Measurements from ENCODE around the gene PDIA4. TPM values are rescaled to one million over a fixed set of nuclear protein-coding genes. Genes with fewer than 3 reads are reported as not detected.
A peak's percentile ranks its signal among the peaks of the same experiment; 100 is the strongest.

Gene PDIA4
- total and polyA plus RNA-seq, 11 donors: 8.4 to 84.4 (median 33.1) TPM

- 50 to 92% (median 83%) methylated on average over 2 to 3 of the region's 3 CpGs for WGBS, 4 donors
- Histone ChIP-seq H3K4me3 (no peak overlapping the region), H3K36me3 (peaks cover 0 to 99% (median 83%) of the 10 kb centered on the region in 9 donors), H3K27ac (no peak overlapping the region), H3K4me1 (no peaks in the 10 kb centered on the region), H3K27me3 (no peaks in the 10 kb centered on the region), H3K9me3 (no peaks in the 10 kb centered on the region)
- intact Hi-C loops (cut with DNase I): loop anchor here in 9 of 10 donors (2.0 to 10.0 kb wide), 6 partner anchors 58 to 85 kb away; partner anchors contain the start of gene ZNF786 (in 2 of the 9)
- DNase-seq (no peak), ATAC-seq (no peak)
- TF ChIP-seq CTCF (IDR thresholded peaks at IDR 0.05) (no peak), POLR2A (IDR thresholded peaks at IDR 0.05) (no peak)
These were observed 21.2 kb downstream of the PDIA4 start for GRCh38 chr7:149007146-149007545.

- no peak for DNase-seq
- Histone ChIP-seq H3K27me3 (no peaks in the 10 kb centered on the region), H3K36me3 (peaks cover 0 to 97% (median 74%) of the 10 kb centered on the region in 9 donors), H3K27ac (no peak overlapping the region), H3K4me1 (no peaks in the 10 kb centered on the region), H3K4me3 (no peak overlapping the region), H3K9me3 (no peaks in the 10 kb centered on the region)
- intact Hi-C loops (cut with DNase I): loop anchor here in 9 of 10 donors (2.0 to 10.0 kb wide), 6 partner anchors 58 to 86 kb away; partner anchors contain the start of gene ZNF786 (in 2 of the 9)
- WGBS, 4 donors: 84 to 92% (median 88%) methylated on average over 8 to 10 of the region's 10 CpGs
- TF ChIP-seq POLR2A (IDR thresholded peaks at IDR 0.05) (no peak), CTCF (IDR thresholded peaks at IDR 0.05) (no peak)
- ATAC-seq: no peak
These were observed 22.0 kb downstream of the PDIA4 start for GRCh38 chr7:149006345-149006725.

- H3K9me3 ChIP-seq: no peaks in the 10 kb centered on the region
- ATAC-seq (peak; percentile 63 to 88 (median 82)), DNase-seq (peak; percentile 79 to 90 (median 83))
- no peaks in the 10 kb centered on the region for H3K4me1 ChIP-seq
- TF ChIP-seq POLR2A (IDR thresholded peaks at IDR 0.05) (no peak), CTCF (IDR thresholded peaks at IDR 0.05) (peak; percentile 78 to 90 (median 84))
- H3K36me3 ChIP-seq: peaks cover 0 to 91% (median 68%) of the 10 kb centered on the region in 9 donors
- intact Hi-C loops (cut with DNase I): loop anchor here (1.0 to 10.0 kb wide), 10 partner anchors 59 to 87 kb away; partner anchors contain the start of gene ZNF786 (in 7 of the 10)
- no peak overlapping the region for H3K4me3 ChIP-seq
- H3K27ac ChIP-seq: no peak overlapping the region
- 47 to 75% (median 57%) methylated on average over 11 to 20 of the region's 20 CpGs for WGBS, 4 donors
- H3K27me3 ChIP-seq: no peaks in the 10 kb centered on the region
These were observed 22.6 kb downstream of the PDIA4 start for GRCh38 chr7:149005427-149006344.

Measured in heart left ventricle (tissue), 16 donors.